Astrocyte (in vitro differentiated cells and primary cell): ENCODE results near the gene BLTP2. TPM values are rescaled to one million over a fixed set of nuclear protein-coding genes. Genes with fewer than 3 reads are reported as not detected.

Experiments used
- DNase-seq: peaks from one replicate; pipeline ENCODE4 v3.0.0-alpha.2; 2010; ENCODE audit warnings: low read depth
- FAIRE-seq: peaks from 2 replicates; lab custom pipeline; 2011; peaks lifted over from hg19 to GRCh38; lab: Jason Lieb, UNC
- H2AFZ ChIP-seq: 2 replicates; pipeline ENCODE4 v1.6.0; 2012; ENCODE audit warnings: low read depth, low read length, inconsistent platforms
- H3K27ac ChIP-seq: 2 replicates; pipeline ENCODE4 v1.5.1; 2011; ENCODE audit warnings: low read depth, low read length, inconsistent platforms
- H3K27me3 ChIP-seq: 2 replicates; pipeline ENCODE4 v1.6.0; 2011; ENCODE audit warnings: low read length, inconsistent platforms; ENCODE audit not compliant: insufficient read depth
- H3K36me3 ChIP-seq: 2 replicates; pipeline ENCODE4 v1.5.1; 2011; ENCODE audit warnings: low read length, inconsistent platforms; ENCODE audit not compliant: insufficient read depth
- H3K4me1 ChIP-seq: 2 replicates; pipeline ENCODE4 v1.5.1; 2011; ENCODE audit warnings: low read length, inconsistent platforms; ENCODE audit not compliant: insufficient read depth
- H3K4me2 ChIP-seq: 2 replicates; pipeline ENCODE4 v1.6.0; 2012; ENCODE audit warnings: low read length, inconsistent platforms
- H3K4me3 ChIP-seq: 2 replicates; pipeline ENCODE4 v1.5.1; 2011; ENCODE audit warnings: low read depth, mild to moderate bottlenecking, low read length, inconsistent platforms; ENCODE audit not compliant: insufficient read depth
- H3K79me2 ChIP-seq: 2 replicates; pipeline ENCODE4 v1.6.0; 2012; ENCODE audit warnings: mild to moderate bottlenecking, low read length, inconsistent platforms; ENCODE audit not compliant: insufficient read depth
- H3K9ac ChIP-seq: 2 replicates; pipeline ENCODE4 v1.6.0; 2012; ENCODE audit warnings: mild to moderate bottlenecking, low read length, inconsistent platforms
- H3K9me3 ChIP-seq: 2 replicates; pipeline ENCODE4 v1.5.1; 2012; ENCODE audit warnings: low read depth, mild to moderate bottlenecking, low read length, inconsistent platforms; ENCODE audit not compliant: insufficient read depth
- H4K20me1 ChIP-seq: 2 replicates; pipeline ENCODE4 v1.6.0; 2012; ENCODE audit warnings: low read length, inconsistent platforms; ENCODE audit not compliant: insufficient read depth
- H3K27ac Mint-ChIP-seq: one replicate; pipeline ENCODE4 v1.8.0; 2021; ENCODE audit warnings: mild to moderate bottlenecking, mixed read lengths; ENCODE audit not compliant: unreplicated experiment
- H3K27me3 Mint-ChIP-seq: one replicate; pipeline ENCODE4 v1.8.0; 2021; ENCODE audit warnings: low read depth, mixed read lengths; ENCODE audit not compliant: unreplicated experiment
- H3K36me3 Mint-ChIP-seq: one replicate; pipeline ENCODE4 v1.8.0; 2021; ENCODE audit warnings: low read depth, mixed read lengths; ENCODE audit not compliant: unreplicated experiment
- H3K4me1 Mint-ChIP-seq: one replicate; pipeline ENCODE4 v1.8.0; 2021; ENCODE audit warnings: low read depth, mixed read lengths; ENCODE audit not compliant: unreplicated experiment
- H3K4me3 Mint-ChIP-seq: one replicate; pipeline ENCODE4 v1.8.0; 2021; ENCODE audit warnings: mild to moderate bottlenecking, moderate library complexity, mixed read lengths; ENCODE audit not compliant: unreplicated experiment
- H3K9me3 Mint-ChIP-seq: one replicate; pipeline ENCODE4 v1.8.0; 2021; ENCODE audit warnings: mild to moderate bottlenecking, mixed read lengths; ENCODE audit not compliant: unreplicated experiment
- EZH2 ChIP-seq: IDR thresholded peaks from 2 replicates; pipeline ENCODE4 v1.6.1; 2012; ENCODE audit warnings: mild to moderate bottlenecking, low read length, inconsistent platforms; ENCODE audit not compliant: insufficient read depth
- total RNA-seq: library from RNA; stranded (reverse); gene quantifications from 2 replicates; pipeline ENCODE4 v1.2.1, GENCODE V29; 2021
- TF ChIP-seq, protein P1 (sequence below): IDR thresholded peaks from 2 replicates; pipeline ENCODE4 v1.5.1; 2011; ENCODE audit warnings: low read depth, mild to moderate bottlenecking, inconsistent platforms, low read length, moderate library complexity; ENCODE audit not compliant: insufficient read depth

Gene BLTP2
- total RNA-seq, 1 donor from 2014 or later, result 133 TPM

DNA sequence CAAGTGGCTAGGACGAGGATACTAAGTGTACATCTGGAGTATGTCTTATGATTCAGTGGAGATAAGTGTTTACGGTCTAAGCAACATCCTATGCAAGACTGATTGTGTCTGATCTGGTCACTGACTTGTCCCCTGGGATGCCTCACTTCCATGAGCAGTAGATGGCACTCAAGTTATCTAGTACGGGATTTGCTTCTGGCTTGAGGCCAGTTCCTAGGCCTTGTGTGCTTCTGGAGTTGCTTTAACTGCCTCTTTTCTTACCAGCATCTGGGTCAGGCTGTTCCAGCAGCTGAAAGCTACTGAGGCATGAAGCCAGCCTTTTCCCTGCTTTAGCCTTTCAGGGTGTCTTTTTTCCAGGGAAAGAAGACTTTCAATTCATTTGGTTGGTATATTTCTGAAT is 40.0 kb upstream of the BLTP2 start:
- H3K9me3 ChIP-seq, result no peaks in the 10 kb centered on the region
- H3K4me1 ChIP-seq, result no peaks in the 10 kb centered on the region
- no peak overlapping the region for H3K9ac ChIP-seq
- Mint-ChIP-seq H3K4me1 (no peaks in the 10 kb centered on the region), H3K9me3 (no peaks in the 10 kb centered on the region), H3K27ac (no peak overlapping the region), H3K4me3 (no peak overlapping the region), H3K27me3 (no peaks in the 10 kb centered on the region), H3K36me3 (peaks cover 41% of the 10 kb centered on the region)
- peaks cover 16% of the 10 kb centered on the region for H4K20me1 ChIP-seq
- no peaks in the 10 kb centered on the region for H3K27me3 ChIP-seq
- no peak overlapping the region for H3K27ac ChIP-seq
- peak; percentile 39 for FAIRE-seq
- no peak overlapping the region for H2AFZ ChIP-seq
- TF ChIP-seq, protein P1, sequence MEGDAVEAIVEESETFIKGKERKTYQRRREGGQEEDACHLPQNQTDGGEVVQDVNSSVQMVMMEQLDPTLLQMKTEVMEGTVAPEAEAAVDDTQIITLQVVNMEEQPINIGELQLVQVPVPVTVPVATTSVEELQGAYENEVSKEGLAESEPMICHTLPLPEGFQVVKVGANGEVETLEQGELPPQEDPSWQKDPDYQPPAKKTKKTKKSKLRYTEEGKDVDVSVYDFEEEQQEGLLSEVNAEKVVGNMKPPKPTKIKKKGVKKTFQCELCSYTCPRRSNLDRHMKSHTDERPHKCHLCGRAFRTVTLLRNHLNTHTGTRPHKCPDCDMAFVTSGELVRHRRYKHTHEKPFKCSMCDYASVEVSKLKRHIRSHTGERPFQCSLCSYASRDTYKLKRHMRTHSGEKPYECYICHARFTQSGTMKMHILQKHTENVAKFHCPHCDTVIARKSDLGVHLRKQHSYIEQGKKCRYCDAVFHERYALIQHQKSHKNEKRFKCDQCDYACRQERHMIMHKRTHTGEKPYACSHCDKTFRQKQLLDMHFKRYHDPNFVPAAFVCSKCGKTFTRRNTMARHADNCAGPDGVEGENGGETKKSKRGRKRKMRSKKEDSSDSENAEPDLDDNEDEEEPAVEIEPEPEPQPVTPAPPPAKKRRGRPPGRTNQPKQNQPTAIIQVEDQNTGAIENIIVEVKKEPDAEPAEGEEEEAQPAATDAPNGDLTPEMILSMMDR, result no peak
- no peak for TF ChIP-seq EZH2
- peaks cover 85% of the 10 kb centered on the region for H3K36me3 ChIP-seq
- no peaks in the 10 kb centered on the region for H3K79me2 ChIP-seq
- DNase-seq, result no peak
- H3K4me2 ChIP-seq, result no peak overlapping the region
- H3K4me3 ChIP-seq, result no peak overlapping the region

DNA sequence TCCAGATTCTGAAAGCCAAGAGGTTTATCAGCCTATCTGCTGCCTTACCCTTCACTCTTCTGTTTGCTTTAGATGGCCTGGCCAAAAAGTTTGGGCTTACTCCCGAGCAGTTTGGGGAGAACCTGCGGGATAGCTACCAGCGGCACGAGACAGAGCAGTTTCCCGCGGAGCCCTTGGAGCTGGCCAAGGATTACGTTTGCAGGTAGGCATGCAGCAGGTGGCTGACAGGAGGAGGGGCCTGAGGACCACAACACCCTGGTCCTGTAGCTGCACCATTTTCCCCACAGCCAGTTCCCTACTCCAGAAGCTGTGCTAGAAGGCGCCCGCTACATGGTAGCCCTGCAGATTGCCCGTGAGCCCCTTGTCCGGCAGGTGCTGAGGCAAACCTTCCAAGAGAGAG is 37.7 kb upstream of the BLTP2 start:
- H3K36me3 Mint-ChIP-seq, result peaks cover 32% of the 10 kb centered on the region
- Histone ChIP-seq H3K36me3 (peaks cover 74% of the 10 kb centered on the region), H2AFZ (no peak overlapping the region), H3K27ac (no peak overlapping the region), H3K9ac (no peak overlapping the region), H3K4me1 (no peaks in the 10 kb centered on the region), H3K79me2 (no peaks in the 10 kb centered on the region), H3K27me3 (no peaks in the 10 kb centered on the region), H3K9me3 (no peaks in the 10 kb centered on the region), H3K4me2 (no peak overlapping the region), H3K4me3 (no peak overlapping the region), H4K20me1 (peaks cover 9% of the 10 kb centered on the region)
- no peaks in the 10 kb centered on the region for H3K4me1 Mint-ChIP-seq
- no peak for FAIRE-seq
- H3K27ac Mint-ChIP-seq, result no peak overlapping the region
- no peak overlapping the region for H3K4me3 Mint-ChIP-seq
- TF ChIP-seq EZH2, result no peak
- TF ChIP-seq, protein P1, result no peak
- no peak for DNase-seq
- H3K9me3 Mint-ChIP-seq, result no peaks in the 10 kb centered on the region
- no peaks in the 10 kb centered on the region for H3K27me3 Mint-ChIP-seq

DNA sequence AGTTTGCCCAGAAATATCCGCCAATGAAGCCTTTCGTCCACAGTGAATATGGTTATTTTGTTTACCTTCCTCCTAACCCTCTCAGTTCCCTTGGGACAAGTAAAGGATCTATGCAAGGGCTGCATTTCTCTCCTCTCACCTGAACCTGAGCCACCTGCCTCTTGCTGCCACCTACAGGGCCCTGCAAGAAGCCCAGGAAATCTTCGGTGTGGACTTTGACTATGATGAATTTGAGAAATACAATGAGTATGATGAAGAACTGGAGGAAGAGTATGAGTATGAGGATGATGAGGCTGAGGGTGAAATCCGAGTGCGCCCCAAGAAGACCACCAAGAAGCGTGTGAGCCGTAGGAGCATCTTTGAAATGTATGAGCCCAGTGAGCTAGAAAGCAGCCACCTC is 31.0 kb upstream of the BLTP2 start:
- H3K36me3 Mint-ChIP-seq, result peaks cover 41% of the 10 kb centered on the region
- peaks cover 6% of the 10 kb centered on the region for H3K79me2 ChIP-seq
- no peaks in the 10 kb centered on the region for H3K9me3 ChIP-seq
- H3K4me3 ChIP-seq, result no peak overlapping the region
- no peak overlapping the region for H3K4me2 ChIP-seq
- no peaks in the 10 kb centered on the region for H3K4me1 Mint-ChIP-seq
- H3K27me3 ChIP-seq, result no peaks in the 10 kb centered on the region
- H4K20me1 ChIP-seq, result peaks cover 37% of the 10 kb centered on the region
- H3K36me3 ChIP-seq, result peaks cover 68% of the 10 kb centered on the region
- TF ChIP-seq EZH2, result no peak
- TF ChIP-seq, protein P1, result peak; percentile 15
- H3K27ac ChIP-seq, result no peak overlapping the region
- FAIRE-seq (no peak), DNase-seq (no peak)
- no peak overlapping the region for H3K4me3 Mint-ChIP-seq
- no peaks in the 10 kb centered on the region for H3K9me3 Mint-ChIP-seq
- no peaks in the 10 kb centered on the region for H3K4me1 ChIP-seq
- H3K9ac ChIP-seq, result no peak overlapping the region
- H3K27me3 Mint-ChIP-seq, result no peaks in the 10 kb centered on the region
- no peak overlapping the region for H3K27ac Mint-ChIP-seq
- no peak overlapping the region for H2AFZ ChIP-seq
